Stimulated activated CD8-positive, alpha-beta memory T cell treated with anti-CD3 and anti-CD28 coated beads, Interleukin-12 subunit alpha, Interleukin-12 subunit beta, amount 100 ng/mL, for 4 hours (primary cell): ENCODE data around the gene DHCR7.

Experiments
- DNase-seq: peaks from one replicate; pipeline ENCODE4 v3.0.0-alpha.2; 2020; ENCODE audit warnings: low read depth

DHCR7 gene

GRCh38 chr11:71408826-71409225, 39.4 kb downstream of the DHCR7 start:
- DNase-seq = no peak

GRCh38 chr11:71407356-71407755, 40.8 kb downstream of the DHCR7 start:
- DNase-seq = no peak

- DNase-seq = no peak
Measured at GRCh38 chr11:71406681-71407080, 41.5 kb downstream of the DHCR7 start.

GRCh38 chr11:71404209-71404608, 44.0 kb downstream of the DHCR7 start:
- DNase-seq = no peak

GRCh38 chr11:71402878-71403277, 45.3 kb downstream of the DHCR7 start:
- DNase-seq = no peak

- DNase-seq = no peak
Measured at GRCh38 chr11:71400216-71400615, 48.0 kb downstream of the DHCR7 start.

GRCh38 chr11:71399341-71399740, 48.9 kb downstream of the DHCR7 start:
- DNase-seq = no peak

GRCh38 chr11:71397961-71398360, 50.2 kb downstream of the DHCR7 start:
- DNase-seq = no peak

GRCh38 chr11:71397331-71397860, 50.8 kb downstream of the DHCR7 start:
- DNase-seq = no peak

GRCh38 chr11:71396548-71397123, 51.6 kb downstream of the DHCR7 start:
- no peak for DNase-seq

GRCh38 chr11:71395774-71396173, 52.4 kb downstream of the DHCR7 start:
- DNase-seq = no peak

GRCh38 chr11:71395263-71395560, 53.0 kb downstream of the DHCR7 start:
- no peak for DNase-seq

GRCh38 chr11:71393283-71393682, 54.9 kb downstream of the DHCR7 start:
- DNase-seq = no peak

GRCh38 chr11:71391796-71392195, 56.4 kb downstream of the DHCR7 start:
- DNase-seq = no peak

GRCh38 chr11:71391352-71391751, 56.8 kb downstream of the DHCR7 start:
- DNase-seq = no peak

GRCh38 chr11:71388637-71389235, 59.5 kb downstream of the DHCR7 start:
- no peak for DNase-seq

GRCh38 chr11:71387784-71388636, 60.2 kb downstream of the DHCR7 start:
- no peak for DNase-seq

- DNase-seq = no peak
Measured at GRCh38 chr11:71387200-71387599, 61.0 kb downstream of the DHCR7 start.

- DNase-seq = no peak
Measured at GRCh38 chr11:71386202-71386601, 62.0 kb downstream of the DHCR7 start.

GRCh38 chr11:71385091-71385490, 63.1 kb downstream of the DHCR7 start:
- DNase-seq = no peak

GRCh38 chr11:71384561-71384960, 63.6 kb downstream of the DHCR7 start:
- no peak for DNase-seq
